Measurements from ENCODE around the gene LRBA. TPM values are rescaled to one million over a fixed set of nuclear protein-coding genes. Genes with fewer than 3 reads are reported as not detected.

Gene LRBA
- polyA plus RNA-seq, 1 of the 3 experiments (the other 2 are of a cell fraction), result 11.4 TPM

GRCh38 chr4:151015459-151016347 lies 619 bp upstream of the LRBA start (continued):
- no peak for TF ChIP-seq CTCF (IDR thresholded peaks at IDR 0.05)
- TF ChIP-seq SIN3A (IDR thresholded peaks at IDR 0.05; ENCODE audit: borderline replicate concordance, low read depth, low read length), result peak; percentile 44; the same call in 1 of the 2 replicates
- TF ChIP-seq GATA2 (CRISPR knock-in tag; IDR thresholded peaks at IDR 0.05), result no peak
- TF ChIP-seq TEAD4 (IDR thresholded peaks at IDR 0.05; ENCODE audit: borderline replicate concordance, insufficient read depth), result 0 out of 2 replicates have a peak, but pooled peaks have one; percentile 4
- TF ChIP-seq FOXM1 (IDR thresholded peaks at IDR 0.05; ENCODE audit: low read depth), result no peak
- no peak for TF ChIP-seq CHD2 (IDR thresholded peaks at IDR 0.05; ENCODE audit: low read length, partially characterized antibody)
- peak; percentile 14; the same call in 1 of the 2 replicates for TF ChIP-seq TCF12 (IDR thresholded peaks at IDR 0.05)
- 0 out of 2 replicates have a peak, but pooled peaks have one; percentile 41 for TF ChIP-seq MAX (IDR thresholded peaks at IDR 0.05; ENCODE audit: low read depth)
- no peak for TF ChIP-seq EZH2phosphoT487 (IDR thresholded peaks at IDR 0.05; ENCODE audit: borderline replicate concordance, low read depth)
- no peak for TF ChIP-seq JUND (IDR thresholded peaks at IDR 0.05)
- peak; percentile 86 for TF ChIP-seq NRF1 (IDR thresholded peaks at IDR 0.05; ENCODE audit: low read depth, low read length)

- peaks cover 6 to 12% of the 10 kb centered on the region in 2 experiments; a peak in 3 of 4 replicates for H3K4me1 ChIP-seq (ENCODE audit: control insufficient read depth in 1 of 2, insufficient read depth in 2 of 2, low read depth in 1 of 2, low read length in 1 of 2)
- WGBS (ENCODE audit: low lambda C conversion rate), result 62% methylated on average over 4 of the region's 4 CpGs
- H3K9ac ChIP-seq, result peak overlapping the region; percentile 83; the same call in 1 of the 2 replicates
- peaks cover 0 to 4% of the 10 kb centered on the region in 2 experiments for H3K36me3 ChIP-seq (replicated peaks in 1 of 2; ENCODE audit: control insufficient read depth in 1 of 2, insufficient read depth in 2 of 2, low read length in 1 of 2)
- H4K20me1 ChIP-seq (ENCODE audit: insufficient read depth), result no peaks in the 10 kb centered on the region
- peak overlapping the region; percentile 92 for H3K4me2 ChIP-seq
- CTCF ChIA-PET, result no interaction called here
- H3F3A ChIP-seq (replicated peaks; ENCODE audit: insufficient read depth), result peaks cover 6% of the 10 kb centered on the region
- no peaks in the 10 kb centered on the region for H3K27me3 ChIP-seq (ENCODE audit: insufficient read depth)
- H3K9me3 ChIP-seq, result no peaks in the 10 kb centered on the region
- no peak for DNase-seq
- H3K4me3 ChIP-seq (ENCODE audit: low read depth in 2 of 2, low read length in 1 of 2), result peak overlapping the region; percentile 82 to 85
- no peak overlapping the region for H3K27ac ChIP-seq (ENCODE audit: low read depth in 2 of 2, low read length in 1 of 2)
- TF ChIP-seq EZH2phosphoT487 (IDR thresholded peaks at IDR 0.05; ENCODE audit: borderline replicate concordance, low read depth), result no peak
- TF ChIP-seq NFIC (IDR thresholded peaks at IDR 0.05; ENCODE audit: borderline replicate concordance), result no peak
- no peak for TF ChIP-seq USF1 (IDR thresholded peaks at IDR 0.05; ENCODE audit: borderline replicate concordance, low read depth)
- no peak for TF ChIP-seq MEF2A (IDR thresholded peaks at IDR 0.05; ENCODE audit: borderline replicate concordance, low read depth)
- no peak for TF ChIP-seq FOXM1 (IDR thresholded peaks at IDR 0.05; ENCODE audit: low read depth)
- TF ChIP-seq CHD2 (IDR thresholded peaks at IDR 0.05; ENCODE audit: low read length, partially characterized antibody), result no peak
- no peak for TF ChIP-seq CTCF (IDR thresholded peaks at IDR 0.05)
- peaks cover 15% of the 10 kb centered on the region; the same call in 1 of the 2 replicates for H3K79me2 ChIP-seq (ENCODE audit: insufficient read depth)
- H2AFZ ChIP-seq (ENCODE audit: low read depth), result peak overlapping the region; percentile 100
- H3K9me2 ChIP-seq, result no peaks in the 10 kb centered on the region
- POLR2A ChIA-PET, result no interaction called here
Measured at GRCh38 chr4:151013944-151014343, 1.1 kb downstream of the LRBA start.

Measured in SK-N-SH (cell line).